ENCODE measurements around the gene BHLHA15.

DNA sequence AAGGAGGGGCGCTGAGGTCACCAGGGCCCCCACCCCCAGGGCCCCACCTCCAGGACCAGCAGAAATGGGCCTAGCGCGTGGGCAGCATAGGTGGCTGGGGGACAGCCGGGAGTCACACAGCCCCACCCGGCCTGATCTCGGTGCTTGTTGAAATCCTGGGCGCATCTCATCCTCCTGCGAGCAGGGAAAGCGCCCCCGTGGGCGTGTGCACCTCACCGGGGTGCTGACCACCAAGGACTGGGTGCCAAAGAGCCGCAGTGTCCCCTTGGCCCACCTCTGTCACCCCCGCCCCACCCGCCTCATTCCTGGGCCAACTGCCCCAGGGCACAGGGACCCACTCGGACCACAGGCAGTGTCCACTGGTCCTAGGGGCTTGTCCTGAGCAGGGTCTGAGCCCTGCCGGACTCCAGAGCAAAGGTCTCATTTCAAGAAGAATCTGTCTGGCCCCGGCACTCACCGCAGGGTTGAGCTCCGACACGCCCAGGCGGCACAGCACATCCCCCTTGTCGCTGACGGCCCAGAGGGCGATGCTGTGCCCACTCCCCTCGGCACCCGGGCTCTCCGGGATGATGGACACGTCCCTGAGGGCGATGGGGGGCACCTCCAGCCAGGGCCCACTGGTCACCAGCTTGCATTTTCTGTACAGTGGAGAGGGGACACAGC is 11.4 kb downstream of the BHLHA15 start:
- TF ChIP-seq, protein P1, sequence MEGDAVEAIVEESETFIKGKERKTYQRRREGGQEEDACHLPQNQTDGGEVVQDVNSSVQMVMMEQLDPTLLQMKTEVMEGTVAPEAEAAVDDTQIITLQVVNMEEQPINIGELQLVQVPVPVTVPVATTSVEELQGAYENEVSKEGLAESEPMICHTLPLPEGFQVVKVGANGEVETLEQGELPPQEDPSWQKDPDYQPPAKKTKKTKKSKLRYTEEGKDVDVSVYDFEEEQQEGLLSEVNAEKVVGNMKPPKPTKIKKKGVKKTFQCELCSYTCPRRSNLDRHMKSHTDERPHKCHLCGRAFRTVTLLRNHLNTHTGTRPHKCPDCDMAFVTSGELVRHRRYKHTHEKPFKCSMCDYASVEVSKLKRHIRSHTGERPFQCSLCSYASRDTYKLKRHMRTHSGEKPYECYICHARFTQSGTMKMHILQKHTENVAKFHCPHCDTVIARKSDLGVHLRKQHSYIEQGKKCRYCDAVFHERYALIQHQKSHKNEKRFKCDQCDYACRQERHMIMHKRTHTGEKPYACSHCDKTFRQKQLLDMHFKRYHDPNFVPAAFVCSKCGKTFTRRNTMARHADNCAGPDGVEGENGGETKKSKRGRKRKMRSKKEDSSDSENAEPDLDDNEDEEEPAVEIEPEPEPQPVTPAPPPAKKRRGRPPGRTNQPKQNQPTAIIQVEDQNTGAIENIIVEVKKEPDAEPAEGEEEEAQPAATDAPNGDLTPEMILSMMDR (IDR thresholded peaks at IDR 0.05; ENCODE audit: insufficient read depth, low read length, poor library complexity, severe bottlenecking): no peak
- TF ChIP-seq EZH2phosphoT487 (conservative IDR thresholded peaks at IDR 0.05; ENCODE audit: low read length): no peak
